GM19397 (cell line): Measurements from ENCODE around the gene BLNK.

ENCODE experiments used
- ATAC-seq: cut with Tn5 transposase; IDR thresholded peaks from one replicate; pipeline ENCODE4 v1.9.1; 2021; ENCODE audit warnings: mild to moderate bottlenecking, moderate library complexity; ENCODE audit not compliant: unreplicated experiment

Gene BLNK

DNA sequence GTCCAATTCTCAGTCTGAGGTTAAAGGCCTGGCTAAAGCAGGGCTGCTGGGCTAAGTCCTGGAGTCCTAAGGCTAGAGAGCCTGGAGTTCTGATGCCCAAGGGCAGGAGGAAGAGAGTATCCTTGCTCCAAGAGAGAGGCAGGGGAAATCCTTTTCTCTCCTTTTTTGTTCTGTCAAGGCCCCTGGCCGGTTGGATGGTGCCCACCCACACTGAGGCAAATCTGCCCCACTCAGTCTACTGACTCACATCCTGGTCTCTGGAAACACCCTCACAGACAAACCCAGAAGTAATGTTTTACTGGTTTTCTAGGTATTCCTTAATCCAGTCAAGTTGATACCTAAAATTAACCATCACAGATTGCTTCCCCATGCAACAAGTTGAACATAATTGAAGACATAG, 118.3 kb downstream of the BLNK start:
- ATAC-seq = no peak

- ATAC-seq = no peak
Measured at GRCh38 chr10:96152437-96152836, 118.9 kb downstream of the BLNK start.
